Thoracic aorta (tissue), 2 donors: Measurements from ENCODE around the gene MGAT5. TPM values are rescaled to one million over a fixed set of nuclear protein-coding genes. Genes with fewer than 3 reads are reported as not detected.

Source experiments
- ATAC-seq: fragments of 150-250 bp; one replicate; pipeline ENCODE4 v1.8.0; 2017; ENCODE audit warnings: low read depth; ENCODE audit not compliant: insufficient number of reproducible peaks, low FRiP score
- DNase-seq: peaks from one replicate; pipeline ENCODE4 v3.0.0-alpha.2; 2020; ENCODE audit warnings: low spot score
- H3K27ac ChIP-seq, 2 donors: fragments of 200-600 bp; sonication (generic); 1 replicate in 1 of 2; 2 replicates in 1 of 2; pipeline ENCODE4 v1.5.1; 2016; ENCODE audit warnings: mild to moderate bottlenecking in 2 of 2, moderate library complexity in 2 of 2
- H3K27me3 ChIP-seq: fragments of 200-600 bp; sonication (generic); replicated peaks from 2 replicates; pipeline ENCODE4 v1.6.0; 2016; ENCODE audit warnings: mild to moderate bottlenecking; ENCODE audit not compliant: insufficient read depth
- H3K36me3 ChIP-seq: fragments of 200-600 bp; sonication (generic); one replicate; pipeline ENCODE4 v1.5.1; 2016
- H3K4me1 ChIP-seq, 2 donors: fragments of 200-600 bp; sonication (generic); 1 replicate in 1 of 2; 2 replicates in 1 of 2; pipeline versions ENCODE4 v1.5.1 to v1.6.0; 2016; ENCODE audit warnings: low read depth in 2 of 2, mild to moderate bottlenecking in 1 of 2; ENCODE audit not compliant: control insufficient read depth in 1 of 2
- H3K4me3 ChIP-seq: fragments of 200-600 bp; sonication (generic); 2 replicates; pipeline ENCODE4 v1.5.1; 2016; ENCODE audit warnings: mild to moderate bottlenecking
- H3K9me3 ChIP-seq: fragments of 200-600 bp; sonication (generic); 2 replicates; pipeline ENCODE4 v1.5.1; 2016
- CTCF ChIP-seq: fragments of 200-600 bp; sonication (generic); IDR thresholded peaks from one replicate; pipeline ENCODE4 v1.5.1; 2019; ENCODE audit warnings: antibody characterized with exemption
- total RNA-seq, 2 donors: library from RNA; depleted of rRNA; stranded (reverse); fragments of >200 nt; gene quantifications; one replicate each; pipeline versions ENCODE4 v1.1.0 to v1.2.3, GENCODE V29; 2016

MGAT5 gene
- total RNA-seq, 2 donors from 2014 or later: 43.9 to 95.3 TPM

- no peak overlapping the region for H3K27ac ChIP-seq
- TF ChIP-seq CTCF: no peak
- H3K36me3 ChIP-seq: no peaks in the 10 kb centered on the region
- H3K4me3 ChIP-seq: no peak overlapping the region
- H3K9me3 ChIP-seq: no peaks in the 10 kb centered on the region
- no peaks in the 10 kb centered on the region for H3K27me3 ChIP-seq
- peaks cover 12 to 27% of the 10 kb centered on the region in 2 donors for H3K4me1 ChIP-seq
- no peak for DNase-seq
- ATAC-seq: no peak
Observed at GRCh38 chr2:134336352-134336751, 82.5 kb downstream of the MGAT5 start.

- TF ChIP-seq CTCF: no peak
- ATAC-seq (no peak), DNase-seq (no peak)
- Histone ChIP-seq H3K27ac (no peak overlapping the region), H3K4me1 (peaks cover 12 to 27% of the 10 kb centered on the region in 2 donors), H3K4me3 (no peak overlapping the region), H3K36me3 (no peaks in the 10 kb centered on the region), H3K9me3 (no peaks in the 10 kb centered on the region), H3K27me3 (no peaks in the 10 kb centered on the region)
Observed at GRCh38 chr2:134336921-134337320, 83.0 kb downstream of the MGAT5 start.

DNA sequence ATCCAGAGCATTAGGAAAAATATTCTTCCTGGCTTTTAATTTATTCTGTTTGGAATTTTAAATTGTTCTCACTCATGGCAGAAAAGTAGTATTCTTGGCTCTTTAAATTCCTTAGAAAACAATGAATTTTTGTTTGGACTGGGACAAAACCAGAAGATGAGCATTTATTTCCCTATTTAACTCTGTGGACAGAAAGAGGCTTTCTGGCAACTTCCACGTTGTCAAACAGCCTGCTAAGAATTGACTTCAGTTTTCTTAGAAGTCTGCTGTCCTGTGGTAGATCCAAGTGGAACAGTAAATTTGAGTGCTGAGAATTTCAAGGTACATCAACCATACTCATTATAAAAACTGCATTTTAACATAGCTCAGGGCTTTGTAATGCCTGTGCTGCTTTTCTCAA is 83.8 kb downstream of the MGAT5 start:
- Histone ChIP-seq H3K27ac (no peak overlapping the region), H3K4me3 (no peak overlapping the region), H3K27me3 (no peaks in the 10 kb centered on the region), H3K36me3 (no peaks in the 10 kb centered on the region), H3K4me1 (peaks cover 12 to 27% of the 10 kb centered on the region in 2 donors), H3K9me3 (no peaks in the 10 kb centered on the region)
- TF ChIP-seq CTCF: no peak
- DNase-seq (no peak), ATAC-seq (no peak)

DNA sequence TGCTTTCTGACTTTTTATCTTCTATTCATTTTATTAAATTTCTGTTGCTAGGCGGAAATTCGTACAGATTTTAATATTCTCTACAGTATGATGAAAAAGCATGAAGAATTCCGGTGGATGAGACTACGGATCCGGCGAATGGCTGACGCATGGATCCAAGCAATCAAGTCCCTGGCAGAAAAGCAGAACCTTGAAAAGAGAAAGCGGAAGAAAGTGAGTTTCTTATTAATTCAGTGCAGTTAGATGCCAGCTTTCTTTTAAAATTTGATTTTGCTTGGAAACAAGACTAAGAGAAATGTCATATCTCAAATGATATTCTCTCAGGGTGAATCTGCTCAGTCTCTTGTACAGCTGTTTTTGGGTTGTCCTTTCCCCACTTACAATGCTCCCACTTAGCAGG is 84.3 kb downstream of the MGAT5 start:
- Histone ChIP-seq H3K9me3 (no peaks in the 10 kb centered on the region), H3K36me3 (no peaks in the 10 kb centered on the region), H3K4me3 (no peak overlapping the region), H3K27ac (no peak overlapping the region), H3K4me1 (peaks cover 12 to 27% of the 10 kb centered on the region in 2 donors), H3K27me3 (no peaks in the 10 kb centered on the region)
- DNase-seq (no peak), ATAC-seq (no peak)
- no peak for TF ChIP-seq CTCF

GRCh38 chr2:134341476-134341875 is 87.6 kb downstream of the MGAT5 start:
- no peaks in the 10 kb centered on the region for H3K9me3 ChIP-seq
- no peak overlapping the region for H3K27ac ChIP-seq
- no peak for DNase-seq
- ATAC-seq: no peak
- TF ChIP-seq CTCF: no peak
- no peaks in the 10 kb centered on the region for H3K36me3 ChIP-seq
- H3K4me1 ChIP-seq: no peaks in the 10 kb centered on the region
- H3K4me3 ChIP-seq: no peak overlapping the region
- no peaks in the 10 kb centered on the region for H3K27me3 ChIP-seq
